ENCODE data around the gene BRD2.

GRCh38 chr6:33010356-33010755 lies 42.0 kb downstream of the BRD2 start:
- TF ChIP-seq CTCF (IDR thresholded peaks at IDR 0.05) (no peak), EZH2 (IDR thresholded peaks at IDR 0.05; ENCODE audit: borderline replicate concordance, insufficient read depth, low read depth, low read length, poor library complexity, severe bottlenecking) (no peak)

Data from B cell (primary cell).